Measurements from ENCODE around the gene JAKMIP2. TPM values are rescaled to one million over a fixed set of nuclear protein-coding genes. Genes with fewer than 3 reads are reported as not detected.

The JAKMIP2 gene
- total and polyA plus RNA-seq, 2 donors (not counting 1 experiment from before 2014, with no cell fraction given): 1.3 to 6.5 TPM

- DNase-seq (ENCODE audit: low read depth in 2 of 2): no peak
- TF ChIP-seq CTCF (conservative IDR thresholded peaks at IDR 0.05 in 1 of 2, IDR thresholded peaks at IDR 0.05 in 1 of 2; ENCODE audit: low read depth in 1 of 2, low read length in 2 of 2): no peak
- no peak for TF ChIP-seq EZH2 (IDR thresholded peaks at IDR 0.05; ENCODE audit: low read length, missing control alignments)
- no peak overlapping the region for H3K4me2 ChIP-seq (ENCODE audit: extremely low read depth, insufficient read depth, low read length)
Measured at GRCh38 chr5:147801461-147801860, 18.9 kb upstream of the JAKMIP2 start.

GRCh38 chr5:147800491-147800890, 18.0 kb upstream of the JAKMIP2 start:
- H4K20me1 ChIP-seq (ENCODE audit: control insufficient read depth, extremely low read depth, insufficient read depth, low read length): no peaks in the 10 kb centered on the region
- DNase-seq (ENCODE audit: low read depth in 2 of 2): no peak
- TF ChIP-seq CTCF (conservative IDR thresholded peaks at IDR 0.05 in 1 of 2, IDR thresholded peaks at IDR 0.05 in 1 of 2; ENCODE audit: low read depth in 1 of 2, low read length in 2 of 2) (no peak), EZH2 (IDR thresholded peaks at IDR 0.05; ENCODE audit: low read length, missing control alignments) (no peak)
- H3K27ac ChIP-seq (ENCODE audit: insufficient read depth, low read length): no peak overlapping the region
- no peak overlapping the region for H2AFZ ChIP-seq (ENCODE audit: low read length)
- no peaks in the 10 kb centered on the region for H3K79me2 ChIP-seq (ENCODE audit: control insufficient read depth, insufficient read depth, low read length)
- H3K9ac ChIP-seq (ENCODE audit: insufficient read depth, low read length): no peak overlapping the region
- no peak overlapping the region for H3K4me3 ChIP-seq (replicated peaks in 1 of 4; ENCODE audit: control extremely low read depth in 1 of 4, insufficient read depth in 1 of 4, low read depth in 3 of 4, low read length in 4 of 4)
- H3K27me3 ChIP-seq (ENCODE audit: control insufficient read depth, insufficient read depth, low read length): no peaks in the 10 kb centered on the region
- no peaks in the 10 kb centered on the region for H3K4me1 ChIP-seq (ENCODE audit: control insufficient read depth, extremely low read depth, insufficient read depth, low read length)
- no peak overlapping the region for H3K4me2 ChIP-seq (ENCODE audit: extremely low read depth, insufficient read depth, low read length)
- H3K36me3 ChIP-seq (ENCODE audit: control insufficient read depth, insufficient read depth, low read length): no peaks in the 10 kb centered on the region
- H3K9me3 ChIP-seq (ENCODE audit: control insufficient read depth, insufficient read depth, low read depth, low read length): no peaks in the 10 kb centered on the region

More at GRCh38 chr5:147801461-147801860, 18.9 kb upstream of the JAKMIP2 start:
- Histone ChIP-seq H3K9me3 (ENCODE audit: control insufficient read depth, insufficient read depth, low read depth, low read length) (no peaks in the 10 kb centered on the region), H3K4me3 (replicated peaks in 1 of 4; ENCODE audit: control extremely low read depth in 1 of 4, insufficient read depth in 1 of 4, low read depth in 3 of 4, low read length in 4 of 4) (no peak overlapping the region), H3K4me1 (ENCODE audit: control insufficient read depth, extremely low read depth, insufficient read depth, low read length) (no peaks in the 10 kb centered on the region), H3K79me2 (ENCODE audit: control insufficient read depth, insufficient read depth, low read length) (no peaks in the 10 kb centered on the region), H3K27me3 (ENCODE audit: control insufficient read depth, insufficient read depth, low read length) (no peaks in the 10 kb centered on the region), H2AFZ (ENCODE audit: low read length) (no peak overlapping the region), H3K36me3 (ENCODE audit: control insufficient read depth, insufficient read depth, low read length) (no peaks in the 10 kb centered on the region), H4K20me1 (ENCODE audit: control insufficient read depth, extremely low read depth, insufficient read depth, low read length) (no peaks in the 10 kb centered on the region), H3K9ac (ENCODE audit: insufficient read depth, low read length) (no peak overlapping the region), H3K27ac (ENCODE audit: insufficient read depth, low read length) (no peak overlapping the region)

GRCh38 chr5:147796556-147797308, 14.2 kb upstream of the JAKMIP2 start:
- no peak overlapping the region for H3K4me2 ChIP-seq (ENCODE audit: extremely low read depth, insufficient read depth, low read length)
- H3K27ac ChIP-seq (ENCODE audit: insufficient read depth, low read length): no peak overlapping the region
- no peaks in the 10 kb centered on the region for H3K27me3 ChIP-seq (ENCODE audit: control insufficient read depth, insufficient read depth, low read length)
- no peaks in the 10 kb centered on the region for H4K20me1 ChIP-seq (ENCODE audit: control insufficient read depth, extremely low read depth, insufficient read depth, low read length)
- H3K4me3 ChIP-seq (replicated peaks in 1 of 4; ENCODE audit: control extremely low read depth in 1 of 4, insufficient read depth in 1 of 4, low read depth in 3 of 4, low read length in 4 of 4): no peak overlapping the region
- DNase-seq (ENCODE audit: low read depth in 2 of 2): no peak
- no peak overlapping the region for H2AFZ ChIP-seq (ENCODE audit: low read length)
- H3K9ac ChIP-seq (ENCODE audit: insufficient read depth, low read length): no peak overlapping the region
- H3K4me1 ChIP-seq (ENCODE audit: control insufficient read depth, extremely low read depth, insufficient read depth, low read length): no peaks in the 10 kb centered on the region
- TF ChIP-seq EZH2 (IDR thresholded peaks at IDR 0.05; ENCODE audit: low read length, missing control alignments) (no peak), CTCF (conservative IDR thresholded peaks at IDR 0.05 in 1 of 2, IDR thresholded peaks at IDR 0.05 in 1 of 2; ENCODE audit: low read depth in 1 of 2, low read length in 2 of 2) (no peak)
- no peaks in the 10 kb centered on the region for H3K9me3 ChIP-seq (ENCODE audit: control insufficient read depth, insufficient read depth, low read depth, low read length)
- no peaks in the 10 kb centered on the region for H3K79me2 ChIP-seq (ENCODE audit: control insufficient read depth, insufficient read depth, low read length)
- no peaks in the 10 kb centered on the region for H3K36me3 ChIP-seq (ENCODE audit: control insufficient read depth, insufficient read depth, low read length)
